ENCODE results near the gene TNFAIP8L1.
A peak's percentile ranks its signal among the peaks of the same experiment; 100 is the strongest.

Gene TNFAIP8L1

GRCh38 chr19:4622695-4623421 lies 16.5 kb upstream of the TNFAIP8L1 start:
- no peaks in the 10 kb centered on the region for H3K9me2 ChIP-seq (ENCODE audit: low read depth, low read length)
- H3K4me1 ChIP-seq (ENCODE audit: insufficient read depth, low read length, severe bottlenecking), result no peaks in the 10 kb centered on the region
- no peaks in the 10 kb centered on the region for H3K36me3 ChIP-seq (ENCODE audit: insufficient read depth, low read length)
- H3K4me2 ChIP-seq (ENCODE audit: low read length), result no peak overlapping the region
- H3K9ac ChIP-seq (ENCODE audit: low read length), result no peak overlapping the region
- H3K27me3 ChIP-seq (ENCODE audit: insufficient read depth, low read length), result peaks cover 9% of the 10 kb centered on the region; the same call in 1 of the 2 replicates
- H4K20me1 ChIP-seq (ENCODE audit: insufficient read depth, low read length), result no peaks in the 10 kb centered on the region
- H3K9me3 ChIP-seq (ENCODE audit: low read length), result no peaks in the 10 kb centered on the region
- no peak overlapping the region for H3K27ac ChIP-seq (ENCODE audit: low read depth, low read length, poor library complexity, severe bottlenecking)
- H3F3A ChIP-seq (ENCODE audit: insufficient read depth, low read length), result no peaks in the 10 kb centered on the region
- H3K4me3 ChIP-seq (ENCODE audit: low read depth, low read length, poor library complexity, severe bottlenecking), result no peak overlapping the region
- TF ChIP-seq EZH2 (IDR thresholded peaks at IDR 0.05; ENCODE audit: borderline replicate concordance, low read length) (no peak), CTCF (IDR thresholded peaks at IDR 0.05; ENCODE audit: low read length) (no peak)
- no peak overlapping the region for H2AFZ ChIP-seq (ENCODE audit: low read length)
- no peaks in the 10 kb centered on the region for H3K79me2 ChIP-seq (ENCODE audit: insufficient read depth, low read length)

- Histone ChIP-seq H3K9me3 (ENCODE audit: low read length) (no peaks in the 10 kb centered on the region), H3K79me2 (ENCODE audit: insufficient read depth, low read length) (no peaks in the 10 kb centered on the region), H3F3A (ENCODE audit: insufficient read depth, low read length) (no peaks in the 10 kb centered on the region)
Observed at GRCh38 chr19:4624301-4624700, 15.0 kb upstream of the TNFAIP8L1 start.

GRCh38 chr19:4624733-4625362 lies 14.5 kb upstream of the TNFAIP8L1 start:
- Histone ChIP-seq H4K20me1 (ENCODE audit: insufficient read depth, low read length) (no peaks in the 10 kb centered on the region), H3K9me3 (ENCODE audit: low read length) (no peaks in the 10 kb centered on the region), H3F3A (ENCODE audit: insufficient read depth, low read length) (no peaks in the 10 kb centered on the region), H3K36me3 (ENCODE audit: insufficient read depth, low read length) (no peaks in the 10 kb centered on the region), H3K9ac (ENCODE audit: low read length) (no peak overlapping the region), H2AFZ (ENCODE audit: low read length) (no peak overlapping the region), H3K4me2 (ENCODE audit: low read length) (no peak overlapping the region), H3K4me3 (ENCODE audit: low read depth, low read length, poor library complexity, severe bottlenecking) (no peak overlapping the region), H3K27me3 (ENCODE audit: insufficient read depth, low read length) (peaks cover 7% of the 10 kb centered on the region; the same call in 1 of the 2 replicates), H3K4me1 (ENCODE audit: insufficient read depth, low read length, severe bottlenecking) (no peaks in the 10 kb centered on the region), H3K9me2 (ENCODE audit: low read depth, low read length) (no peaks in the 10 kb centered on the region), H3K27ac (ENCODE audit: low read depth, low read length, poor library complexity, severe bottlenecking) (no peak overlapping the region), H3K79me2 (ENCODE audit: insufficient read depth, low read length) (no peaks in the 10 kb centered on the region)
- TF ChIP-seq CTCF (IDR thresholded peaks at IDR 0.05; ENCODE audit: low read length), result peak; percentile 52
- no peak for TF ChIP-seq EZH2 (IDR thresholded peaks at IDR 0.05; ENCODE audit: borderline replicate concordance, low read length)

More at GRCh38 chr19:4624301-4624700, 15.0 kb upstream of the TNFAIP8L1 start:
- Histone ChIP-seq H3K9me2 (ENCODE audit: low read depth, low read length) (no peaks in the 10 kb centered on the region), H3K27ac (ENCODE audit: low read depth, low read length, poor library complexity, severe bottlenecking) (no peak overlapping the region), H3K36me3 (ENCODE audit: insufficient read depth, low read length) (no peaks in the 10 kb centered on the region), H4K20me1 (ENCODE audit: insufficient read depth, low read length) (no peaks in the 10 kb centered on the region), H3K9ac (ENCODE audit: low read length) (no peak overlapping the region), H2AFZ (ENCODE audit: low read length) (no peak overlapping the region), H3K4me1 (ENCODE audit: insufficient read depth, low read length, severe bottlenecking) (no peaks in the 10 kb centered on the region), H3K4me2 (ENCODE audit: low read length) (no peak overlapping the region), H3K4me3 (ENCODE audit: low read depth, low read length, poor library complexity, severe bottlenecking) (no peak overlapping the region), H3K27me3 (ENCODE audit: insufficient read depth, low read length) (peaks cover 11% of the 10 kb centered on the region; the same call in 1 of the 2 replicates)
- TF ChIP-seq EZH2 (IDR thresholded peaks at IDR 0.05; ENCODE audit: borderline replicate concordance, low read length) (no peak), CTCF (IDR thresholded peaks at IDR 0.05; ENCODE audit: low read length) (no peak)

All from OCI-LY1 (cell line).